ENCODE measurements around the gene SIPA1.

DNA sequence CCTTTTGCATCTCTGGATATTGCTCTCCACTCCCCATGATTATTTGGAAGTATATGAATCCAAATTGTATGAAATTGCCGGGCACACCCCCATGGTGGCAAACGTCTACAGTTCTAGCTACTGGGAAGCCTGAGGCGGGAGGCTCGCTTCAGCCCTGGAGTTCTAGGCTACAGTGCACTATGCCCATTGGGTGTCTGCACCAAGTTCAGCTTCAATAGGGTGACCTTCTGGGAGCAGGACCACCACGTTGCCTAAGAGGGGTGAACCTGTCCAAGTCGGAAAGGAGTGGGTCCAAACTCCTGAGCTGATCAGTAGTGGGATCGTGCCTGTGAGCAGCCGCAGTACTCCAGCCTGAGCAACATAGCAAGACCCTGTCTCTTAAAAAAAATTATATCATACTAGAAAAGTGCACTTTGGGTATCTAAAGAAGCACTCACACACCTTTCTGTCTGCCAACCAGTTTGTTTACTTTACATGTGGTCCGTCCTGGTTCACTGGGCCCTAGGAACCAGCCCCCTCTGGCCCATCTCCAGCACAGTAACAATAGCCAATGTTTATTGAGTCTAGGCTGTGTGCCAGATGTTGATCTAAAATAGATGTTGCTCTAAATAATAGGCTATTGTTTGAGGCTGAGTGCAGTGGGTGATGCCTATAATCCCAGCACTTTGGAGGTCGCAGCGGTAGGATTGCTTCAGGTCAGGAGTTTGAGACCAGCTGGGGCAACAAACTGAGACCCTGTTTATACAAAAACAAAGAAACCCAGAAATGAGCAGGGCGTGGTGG is 57.7 kb downstream of the SIPA1 start:
- TF ChIP-seq ATF6 (CRISPR knock-in tag; IDR thresholded peaks at IDR 0.05) = no peak
- no peak for TF ChIP-seq NFYB (CRISPR knock-in tag; conservative IDR thresholded peaks at IDR 0.05; ENCODE audit: low read depth)
- TF ChIP-seq TCF7 (CRISPR knock-in tag; IDR thresholded peaks at IDR 0.05; ENCODE audit: low read depth) = no peak

Data from WTC11 (cell line).